ENCODE data around the gene NFS1. TPM values are rescaled to one million over a fixed set of nuclear protein-coding genes. Genes with fewer than 3 reads are reported as not detected.
"Not testable (repeated sequence)": the region's sequence is repeated elsewhere in the genome, so short reads cannot be mapped to it uniquely, and the experiment has no call there.

Gene NFS1
- polyA plus RNA-seq, 1 of the 3 experiments (the other 2 are of a cell fraction) = 75.6 TPM

- H3K4me2 ChIP-seq = no peak overlapping the region
- H3K9me3 ChIP-seq = no peaks in the 10 kb centered on the region
- ChIA-PET POLR2A (interaction anchor here (1.3 kb wide), 1 partner anchor 28 kb away, joined by 3 read pairs; the partner anchor contains the start of gene RBM39), CTCF (interaction anchor here (0.5 to 1.4 kb wide), 3 partner anchors 16 to 171 kb away, joined by 3 to 5 read pairs (median 3); no protein-coding TSS in a partner anchor)
- H3F3A ChIP-seq (replicated peaks; ENCODE audit: insufficient read depth) = peaks cover 83% of the 10 kb centered on the region
- 90% methylated on average over 4 of the region's 4 CpGs for WGBS (ENCODE audit: low lambda C conversion rate)
- H2AFZ ChIP-seq (ENCODE audit: low read depth) = no peak overlapping the region
- H3K9ac ChIP-seq = no peak overlapping the region
- no peak overlapping the region for H3K4me3 ChIP-seq (ENCODE audit: low read depth in 2 of 2, low read length in 1 of 2)
- H3K9me2 ChIP-seq = no peaks in the 10 kb centered on the region
- DNase-seq = no peak
- H3K79me2 ChIP-seq (ENCODE audit: insufficient read depth) = peaks cover 97% of the 10 kb centered on the region
- peaks cover 87% of the 10 kb centered on the region for H4K20me1 ChIP-seq (ENCODE audit: insufficient read depth)
- H3K36me3 ChIP-seq (replicated peaks in 1 of 2; ENCODE audit: control insufficient read depth in 1 of 2, insufficient read depth in 2 of 2, low read length in 1 of 2) = peaks cover 87 to 99% of the 10 kb centered on the region in 2 experiments
- H3K27me3 ChIP-seq (ENCODE audit: insufficient read depth) = no peaks in the 10 kb centered on the region
- H3K4me1 ChIP-seq (ENCODE audit: control insufficient read depth in 1 of 2, insufficient read depth in 2 of 2, low read depth in 1 of 2, low read length in 1 of 2) = peaks cover 0 to 18% of the 10 kb centered on the region in 2 experiments; a peak in 3 of 4 replicates
- TF ChIP-seq RAD21 (IDR thresholded peaks at IDR 0.05; ENCODE audit: low read length) (no peak), RXRA (IDR thresholded peaks at IDR 0.05; ENCODE audit: borderline replicate concordance, low read depth) (no peak)
- H3K27ac ChIP-seq (ENCODE audit: low read depth in 2 of 2, low read length in 1 of 2) = no peak overlapping the region
Observed at GRCh38 chr20:35714127-35714526, 15.0 kb upstream of the NFS1 start.

GRCh38 chr20:35713120-35713519, 14.0 kb upstream of the NFS1 start:
- not testable (repeated sequence) for H3K9ac ChIP-seq; H3K4me2 ChIP-seq; H2AFZ ChIP-seq (ENCODE audit: low read depth); DNase-seq; H3K9me2 ChIP-seq; H3K4me3 ChIP-seq (ENCODE audit: low read depth in 2 of 2, low read length in 1 of 2); H3K27me3 ChIP-seq (ENCODE audit: insufficient read depth); H3K9me3 ChIP-seq; H3K27ac ChIP-seq (ENCODE audit: low read depth in 2 of 2, low read length in 1 of 2)
- WGBS (ENCODE audit: low lambda C conversion rate) = 94% methylated on average over 9 of the region's 9 CpGs
- CTCF ChIA-PET = interaction anchor here (4.3 kb wide), 1 partner anchor 13 kb away, joined by 18 read pairs; the partner anchor contains the start of genes NFS1 and ROMO1
- H3K36me3 ChIP-seq (replicated peaks in 1 of 2; ENCODE audit: control insufficient read depth in 1 of 2, insufficient read depth in 2 of 2, low read length in 1 of 2) = peaks cover 90 to 100% of the 10 kb centered on the region in 2 experiments
- peaks cover 87% of the 10 kb centered on the region for H4K20me1 ChIP-seq (ENCODE audit: insufficient read depth)
- POLR2A ChIA-PET = interaction anchor here (1.1 kb wide), 1 partner anchor 29 kb away, joined by 3 read pairs; the partner anchor contains the start of gene RBM39
- H3K79me2 ChIP-seq (ENCODE audit: insufficient read depth) = peaks cover 97% of the 10 kb centered on the region
- peaks cover 0 to 21% of the 10 kb centered on the region in 2 experiments; a peak in 3 of 4 replicates for H3K4me1 ChIP-seq (ENCODE audit: control insufficient read depth in 1 of 2, insufficient read depth in 2 of 2, low read depth in 1 of 2, low read length in 1 of 2)
- peaks cover 83% of the 10 kb centered on the region for H3F3A ChIP-seq (replicated peaks; ENCODE audit: insufficient read depth)

- Histone ChIP-seq H2AFZ (ENCODE audit: low read depth) (no peak overlapping the region), H3K9me3 (no peaks in the 10 kb centered on the region), H3K79me2 (ENCODE audit: insufficient read depth) (peaks cover 96% of the 10 kb centered on the region), H3K4me3 (ENCODE audit: low read depth in 2 of 2, low read length in 1 of 2) (no peak overlapping the region), H3K4me1 (ENCODE audit: control insufficient read depth in 1 of 2, insufficient read depth in 2 of 2, low read depth in 1 of 2, low read length in 1 of 2) (peaks cover 0 to 21% of the 10 kb centered on the region in 2 experiments; a peak in 3 of 4 replicates), H3K36me3 (replicated peaks in 1 of 2; ENCODE audit: control insufficient read depth in 1 of 2, insufficient read depth in 2 of 2, low read length in 1 of 2) (peaks cover 93 to 100% of the 10 kb centered on the region in 2 experiments), H3K9me2 (no peaks in the 10 kb centered on the region), H3K4me2 (no peak overlapping the region), H3K9ac (no peak overlapping the region), H3K27ac (ENCODE audit: low read depth in 2 of 2, low read length in 1 of 2) (no peak overlapping the region; a peak in 1 of 4 replicates), H3K27me3 (ENCODE audit: insufficient read depth) (no peaks in the 10 kb centered on the region), H3F3A (replicated peaks; ENCODE audit: insufficient read depth) (peaks cover 90% of the 10 kb centered on the region), H4K20me1 (ENCODE audit: insufficient read depth) (peaks cover 85% of the 10 kb centered on the region)
- POLR2A ChIA-PET = interaction anchor here (1.2 kb wide), 1 partner anchor 8 kb away, joined by 3 read pairs; no protein-coding TSS in a partner anchor
- no peak for DNase-seq
- 96% methylated on average over 6 of the region's 6 CpGs for WGBS (ENCODE audit: low lambda C conversion rate)
- CTCF ChIA-PET = interaction anchor here (0.7 to 4.3 kb wide), 4 partner anchors 12 to 30 kb away, joined by 3 to 18 read pairs (median 4); partner anchors contain the start of genes NFS1, RBM39 and ROMO1
- TF ChIP-seq FOXM1 (IDR thresholded peaks at IDR 0.05; ENCODE audit: low read depth) (no peak), REST (IDR thresholded peaks at IDR 0.05; ENCODE audit: low read depth, low read length) (no peak), RXRA (IDR thresholded peaks at IDR 0.05; ENCODE audit: borderline replicate concordance, low read depth) (no peak), EZH2phosphoT487 (IDR thresholded peaks at IDR 0.05; ENCODE audit: borderline replicate concordance, low read depth) (no peak), FOXJ3 (CRISPR knock-in tag; IDR thresholded peaks at IDR 0.05) (no peak)
- TF ChIP-seq, protein P1, sequence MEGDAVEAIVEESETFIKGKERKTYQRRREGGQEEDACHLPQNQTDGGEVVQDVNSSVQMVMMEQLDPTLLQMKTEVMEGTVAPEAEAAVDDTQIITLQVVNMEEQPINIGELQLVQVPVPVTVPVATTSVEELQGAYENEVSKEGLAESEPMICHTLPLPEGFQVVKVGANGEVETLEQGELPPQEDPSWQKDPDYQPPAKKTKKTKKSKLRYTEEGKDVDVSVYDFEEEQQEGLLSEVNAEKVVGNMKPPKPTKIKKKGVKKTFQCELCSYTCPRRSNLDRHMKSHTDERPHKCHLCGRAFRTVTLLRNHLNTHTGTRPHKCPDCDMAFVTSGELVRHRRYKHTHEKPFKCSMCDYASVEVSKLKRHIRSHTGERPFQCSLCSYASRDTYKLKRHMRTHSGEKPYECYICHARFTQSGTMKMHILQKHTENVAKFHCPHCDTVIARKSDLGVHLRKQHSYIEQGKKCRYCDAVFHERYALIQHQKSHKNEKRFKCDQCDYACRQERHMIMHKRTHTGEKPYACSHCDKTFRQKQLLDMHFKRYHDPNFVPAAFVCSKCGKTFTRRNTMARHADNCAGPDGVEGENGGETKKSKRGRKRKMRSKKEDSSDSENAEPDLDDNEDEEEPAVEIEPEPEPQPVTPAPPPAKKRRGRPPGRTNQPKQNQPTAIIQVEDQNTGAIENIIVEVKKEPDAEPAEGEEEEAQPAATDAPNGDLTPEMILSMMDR (IDR thresholded peaks at IDR 0.05) = no peak
- TF ChIP-seq, protein P2, sequence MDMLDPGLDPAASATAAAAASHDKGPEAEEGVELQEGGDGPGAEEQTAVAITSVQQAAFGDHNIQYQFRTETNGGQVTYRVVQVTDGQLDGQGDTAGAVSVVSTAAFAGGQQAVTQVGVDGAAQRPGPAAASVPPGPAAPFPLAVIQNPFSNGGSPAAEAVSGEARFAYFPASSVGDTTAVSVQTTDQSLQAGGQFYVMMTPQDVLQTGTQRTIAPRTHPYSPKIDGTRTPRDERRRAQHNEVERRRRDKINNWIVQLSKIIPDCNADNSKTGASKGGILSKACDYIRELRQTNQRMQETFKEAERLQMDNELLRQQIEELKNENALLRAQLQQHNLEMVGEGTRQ (IDR thresholded peaks at IDR 0.05; ENCODE audit: borderline replicate concordance, low read depth, low read length) = no peak
- TF ChIP-seq, protein P3, sequence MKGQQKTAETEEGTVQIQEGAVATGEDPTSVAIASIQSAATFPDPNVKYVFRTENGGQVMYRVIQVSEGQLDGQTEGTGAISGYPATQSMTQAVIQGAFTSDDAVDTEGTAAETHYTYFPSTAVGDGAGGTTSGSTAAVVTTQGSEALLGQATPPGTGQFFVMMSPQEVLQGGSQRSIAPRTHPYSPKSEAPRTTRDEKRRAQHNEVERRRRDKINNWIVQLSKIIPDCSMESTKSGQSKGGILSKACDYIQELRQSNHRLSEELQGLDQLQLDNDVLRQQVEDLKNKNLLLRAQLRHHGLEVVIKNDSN (IDR thresholded peaks at IDR 0.05; ENCODE audit: borderline replicate concordance, low read depth) = no peak
Observed at GRCh38 chr20:35711588-35712209, 12.5 kb upstream of the NFS1 start.
